Esophagus squamous epithelium (tissue), 5 donors: Measurements from ENCODE around the gene UBE2F. TPM values are rescaled to one million over a fixed set of nuclear protein-coding genes. Genes with fewer than 3 reads are reported as not detected.
"Not testable (repeated sequence)": the region's sequence is repeated elsewhere in the genome, so short reads cannot be mapped to it uniquely, and the experiment has no call there.

Experiments used
- DNase-seq: peaks from one replicate; lab custom pipeline; 2025; lab: John Stamatoyannopoulos, UW
- H3K27ac ChIP-seq, 4 donors: fragments of 200-600 bp; sonication (generic); one replicate each; pipeline ENCODE4 v1.5.1; 2016 to 2019; ENCODE audit warnings: mild to moderate bottlenecking in 1 of 4
- H3K27me3 ChIP-seq, 4 donors: fragments of 200-600 bp; sonication (generic); 1 replicate in 3 of 4; 2 replicates in 1 of 4; pipeline versions ENCODE4 v1.5.1 to v1.6.0; 2017 to 2021; ENCODE audit warnings: antibody characterized with exemption in 1 of 4
- H3K36me3 ChIP-seq, 3 donors: fragments of 200-600 bp; sonication (generic); one replicate each; pipeline ENCODE4 v1.5.1; 2016 to 2019
- H3K4me1 ChIP-seq, 3 donors: fragments of 200-600 bp; sonication (generic); one replicate each; pipeline ENCODE4 v1.5.1; 2017 to 2019
- H3K4me3 ChIP-seq, 4 donors: fragments of 200-600 bp; sonication (generic); 1 replicate in 3 of 4; 2 replicates in 1 of 4; pipeline ENCODE4 v1.5.1; 2016 to 2019; ENCODE audit warnings: mild to moderate bottlenecking in 2 of 4, moderate library complexity in 1 of 4
- H3K9me3 ChIP-seq, 3 donors: fragments of 200-600 bp; sonication (generic); one replicate each; pipeline ENCODE4 v1.5.1; 2016 to 2019
- POLR2A ChIP-seq, 4 donors: fragments of 450-650 bp; IDR thresholded peaks; one replicate each; pipeline ENCODE4 v1.6.1; 2017; ENCODE audit warnings: antibody characterized with exemption in 4 of 4, mild to moderate bottlenecking in 4 of 4, moderate library complexity in 3 of 4
- WGBS, 2 donors: methylation state at CpG; one replicate each; pipeline ENCODE4 v1.1.5; 2018; 5-methylcytosine and 5-hydroxymethylcytosine counted together
- intact Hi-C: fragments of 100-400 bp; cut with DNase I; formaldehyde crosslinking; loops from one replicate; pipeline ENCODE4 v1.15.0; 2022
- total RNA-seq, 4 donors: library from RNA; depleted of rRNA; stranded (reverse); fragments of >200 nt; gene quantifications; one replicate each; pipeline ENCODE4 v1.1.0, GENCODE V29; 2016
- TF ChIP-seq, protein P1 (sequence below), 6 experiments: fragments of 450-650 bp in 4 of 6; fragments of 200-600 bp in 2 of 6; sonication (generic) in 2 of 6; IDR thresholded peaks; one replicate each; pipeline ENCODE4 v1.5.1; 2016 to 2019; ENCODE audit warnings: antibody characterized with exemption in 6 of 6, mild to moderate bottlenecking in 4 of 6, moderate library complexity in 4 of 6
- donor health status: DM: yes; HTN: yes; CAD: no.

Gene UBE2F
- total RNA-seq, 4 donors from 2014 or later, result 54.9 to 84.7 (median 64.8) TPM

DNA sequence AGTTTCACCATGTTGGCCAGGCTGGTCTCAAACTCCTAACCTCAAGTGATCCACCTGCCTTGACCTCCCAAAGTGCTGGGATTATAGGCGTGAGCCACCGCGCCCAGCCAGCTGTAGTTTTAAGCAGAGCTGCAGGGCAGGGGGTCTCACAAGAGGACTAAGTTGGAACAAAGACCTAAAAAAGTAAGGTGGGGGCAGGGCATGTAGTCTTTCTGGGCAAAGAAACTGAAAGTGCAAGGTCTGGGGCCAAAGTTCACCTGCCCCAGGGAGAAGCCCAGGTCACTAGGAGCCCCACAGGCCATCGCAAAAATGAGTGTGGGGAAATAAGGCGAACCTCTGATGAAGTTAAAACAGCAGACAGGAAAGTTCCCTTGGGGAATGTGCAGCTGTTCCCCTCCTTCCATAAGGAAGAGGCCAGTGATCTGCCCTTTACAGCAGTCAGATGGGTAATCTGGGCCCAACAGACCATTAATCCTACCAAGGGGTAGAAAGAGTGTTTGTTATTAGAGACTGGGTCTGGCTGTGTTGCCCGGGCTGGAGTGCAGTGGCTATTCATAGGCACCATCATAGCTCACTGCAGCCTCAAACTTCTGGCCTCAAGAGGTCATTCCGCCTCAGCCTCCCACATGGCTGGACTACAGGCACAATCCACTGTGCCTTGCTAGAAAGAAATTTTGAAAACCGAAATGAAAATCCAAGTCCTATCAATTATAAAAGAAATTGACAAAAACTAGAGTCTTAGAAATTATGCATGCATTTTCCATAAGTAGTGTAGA is 96.8 kb downstream of the UBE2F start:
- intact Hi-C loops, result no loop called here
- Histone ChIP-seq H3K4me1 (peaks cover 0 to 24% (median 12%) of the 10 kb centered on the region in 3 donors), H3K27me3 (no peaks in the 10 kb centered on the region), H3K36me3 (peaks cover 0 to 38% (median 3%) of the 10 kb centered on the region in 3 donors), H3K9me3 (no peaks in the 10 kb centered on the region), H3K27ac (no peak overlapping the region), H3K4me3 (no peak overlapping the region)
- no peak for DNase-seq
- TF ChIP-seq, protein P1, sequence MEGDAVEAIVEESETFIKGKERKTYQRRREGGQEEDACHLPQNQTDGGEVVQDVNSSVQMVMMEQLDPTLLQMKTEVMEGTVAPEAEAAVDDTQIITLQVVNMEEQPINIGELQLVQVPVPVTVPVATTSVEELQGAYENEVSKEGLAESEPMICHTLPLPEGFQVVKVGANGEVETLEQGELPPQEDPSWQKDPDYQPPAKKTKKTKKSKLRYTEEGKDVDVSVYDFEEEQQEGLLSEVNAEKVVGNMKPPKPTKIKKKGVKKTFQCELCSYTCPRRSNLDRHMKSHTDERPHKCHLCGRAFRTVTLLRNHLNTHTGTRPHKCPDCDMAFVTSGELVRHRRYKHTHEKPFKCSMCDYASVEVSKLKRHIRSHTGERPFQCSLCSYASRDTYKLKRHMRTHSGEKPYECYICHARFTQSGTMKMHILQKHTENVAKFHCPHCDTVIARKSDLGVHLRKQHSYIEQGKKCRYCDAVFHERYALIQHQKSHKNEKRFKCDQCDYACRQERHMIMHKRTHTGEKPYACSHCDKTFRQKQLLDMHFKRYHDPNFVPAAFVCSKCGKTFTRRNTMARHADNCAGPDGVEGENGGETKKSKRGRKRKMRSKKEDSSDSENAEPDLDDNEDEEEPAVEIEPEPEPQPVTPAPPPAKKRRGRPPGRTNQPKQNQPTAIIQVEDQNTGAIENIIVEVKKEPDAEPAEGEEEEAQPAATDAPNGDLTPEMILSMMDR (IDR thresholded peaks at IDR 0.05), result no peak
- TF ChIP-seq POLR2A (IDR thresholded peaks at IDR 0.05), result no peak
- 90 to 91% methylated on average over 5 to 8 of the region's 8 CpGs for WGBS, 2 donors

DNA sequence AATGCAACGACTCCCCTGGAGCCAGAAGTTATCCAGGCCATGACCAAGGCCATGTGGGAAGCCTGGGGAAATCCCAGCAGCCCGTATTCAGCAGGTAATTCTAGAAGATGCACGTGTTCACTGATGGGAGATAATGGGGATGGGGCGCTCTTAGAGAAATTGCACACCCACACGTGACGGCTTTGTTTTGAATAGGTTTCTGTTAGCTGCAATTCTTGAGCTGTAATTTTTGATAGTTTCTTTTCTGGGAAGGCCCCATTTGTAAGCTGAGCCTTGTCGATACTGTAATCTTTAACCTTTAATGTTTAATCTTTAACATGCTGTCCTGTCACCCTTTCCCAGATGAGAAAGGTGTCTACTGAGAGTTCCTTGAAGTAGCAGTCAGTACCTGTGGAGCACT is 97.6 kb downstream of the UBE2F start:
- 81 to 82% methylated on average over 7 of the region's 7 CpGs for WGBS, 2 donors
- H3K27me3 ChIP-seq, result no peaks in the 10 kb centered on the region
- H3K4me3 ChIP-seq, result no peak overlapping the region
- H3K27ac ChIP-seq, result no peak overlapping the region
- DNase-seq, result no peak
- peaks cover 0 to 24% (median 12%) of the 10 kb centered on the region in 3 donors for H3K4me1 ChIP-seq
- H3K9me3 ChIP-seq, result no peaks in the 10 kb centered on the region
- H3K36me3 ChIP-seq, result peaks cover 0 to 46% (median 4%) of the 10 kb centered on the region in 3 donors
- no peak for TF ChIP-seq POLR2A (IDR thresholded peaks at IDR 0.05)
- TF ChIP-seq, protein P1 (IDR thresholded peaks at IDR 0.05), result no peak
- intact Hi-C loops, result no loop called here

DNA sequence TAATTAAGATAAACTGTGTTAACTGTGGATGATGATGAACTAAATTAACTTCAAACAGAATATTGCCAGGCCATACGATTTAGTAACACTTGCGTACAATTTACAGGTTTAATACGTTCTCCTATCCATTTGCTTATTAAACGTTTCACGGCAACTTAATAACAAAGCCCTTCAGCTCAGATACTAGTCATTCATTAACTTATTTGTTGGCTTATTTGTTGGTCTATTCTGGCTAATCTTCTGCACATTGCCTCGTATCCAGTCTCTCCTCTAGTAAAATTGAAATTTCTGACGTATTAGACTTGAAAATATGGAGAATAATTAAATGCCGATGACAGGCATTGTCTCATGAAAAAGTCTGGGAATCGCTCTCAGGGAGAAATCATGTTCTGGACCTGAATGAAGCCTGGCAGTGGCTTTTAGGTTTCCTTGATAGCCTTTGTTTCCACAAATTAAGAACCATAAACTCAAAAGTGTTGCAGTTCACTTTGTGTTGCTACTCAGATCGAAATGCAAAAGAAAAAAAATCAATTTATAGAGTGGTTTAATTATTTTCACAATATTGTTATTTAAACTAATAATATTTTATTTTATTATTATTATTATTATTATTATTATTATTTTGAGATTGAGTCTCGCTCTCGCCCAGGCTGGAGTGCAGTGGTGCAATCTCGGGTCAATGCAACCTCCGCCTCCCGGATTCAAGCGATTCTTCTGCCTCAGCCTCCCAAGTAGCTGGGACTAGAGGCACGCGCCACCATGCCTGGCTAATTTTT is 98.4 kb downstream of the UBE2F start:
- no peak for DNase-seq
- WGBS, 2 donors, result 89% methylated on average over 18 of the region's 18 CpGs
- Histone ChIP-seq H3K9me3 (no peaks in the 10 kb centered on the region), H3K27me3 (no peaks in the 10 kb centered on the region), H3K4me3 (no peak overlapping the region), H3K27ac (no peak overlapping the region), H3K4me1 (peaks cover 0 to 15% (median 5%) of the 10 kb centered on the region in 3 donors), H3K36me3 (peaks cover 0 to 55% (median 10%) of the 10 kb centered on the region in 3 donors)
- intact Hi-C loops, result no loop called here
- TF ChIP-seq POLR2A (IDR thresholded peaks at IDR 0.05), result no peak
- TF ChIP-seq, protein P1 (IDR thresholded peaks at IDR 0.05), result no peak

DNA sequence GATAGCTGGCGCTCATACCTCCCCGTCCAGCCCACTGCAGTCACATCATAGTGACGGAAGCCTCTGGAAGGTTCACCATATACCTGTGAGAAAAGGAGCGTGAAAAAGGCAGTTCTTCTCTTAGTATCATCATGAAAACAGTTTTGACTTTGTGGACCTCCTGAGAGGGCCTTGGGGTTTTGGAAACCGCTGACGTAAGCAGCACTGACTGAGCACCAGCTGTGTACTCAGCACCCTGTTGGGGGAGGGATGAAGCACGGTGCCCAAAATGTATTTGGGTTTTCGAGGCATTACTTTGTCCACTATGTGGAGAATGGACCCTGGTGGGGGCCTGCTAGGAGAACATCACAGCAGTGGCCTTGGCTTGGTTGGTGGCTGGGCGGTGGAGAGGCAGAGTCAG is 99.4 kb downstream of the UBE2F start:
- no peaks in the 10 kb centered on the region for H3K27me3 ChIP-seq
- no peaks in the 10 kb centered on the region for H3K9me3 ChIP-seq
- TF ChIP-seq, protein P1 (IDR thresholded peaks at IDR 0.05), result no peak
- no peak for TF ChIP-seq POLR2A (IDR thresholded peaks at IDR 0.05)
- peaks cover 0 to 13% (median 5%) of the 10 kb centered on the region in 3 donors for H3K4me1 ChIP-seq
- H3K4me3 ChIP-seq, result no peak overlapping the region
- intact Hi-C loops, result no loop called here
- DNase-seq, result no peak
- H3K36me3 ChIP-seq, result peaks cover 0 to 65% (median 10%) of the 10 kb centered on the region in 3 donors
- H3K27ac ChIP-seq, result no peak overlapping the region
- 84 to 93% methylated on average over 7 to 9 of the region's 9 CpGs for WGBS, 2 donors

DNA sequence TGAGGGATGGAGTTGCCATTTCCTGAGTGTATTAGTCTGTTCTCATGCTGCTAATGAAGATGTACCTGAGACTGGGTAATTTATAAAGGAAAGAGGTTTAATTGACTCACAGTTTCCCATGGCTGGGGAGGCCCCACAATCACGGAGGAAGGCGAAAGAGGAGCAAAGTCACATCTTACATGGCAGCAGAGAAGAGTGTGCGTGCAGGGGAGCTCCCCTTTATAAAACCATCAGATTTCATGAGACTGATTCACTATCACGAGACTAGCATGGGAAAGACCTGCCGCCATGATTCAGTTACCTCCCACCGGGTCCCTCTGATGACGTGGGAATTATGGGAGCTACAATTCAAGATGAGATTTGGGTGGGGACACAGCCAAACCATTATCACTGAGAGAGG is 99.9 kb downstream of the UBE2F start:
- DNase-seq, intact Hi-C loops, H3K4me3 ChIP-seq, H3K9me3 ChIP-seq, H3K4me1 ChIP-seq, H3K27ac ChIP-seq, H3K27me3 ChIP-seq: not testable (repeated sequence)
- H3K36me3 ChIP-seq, result peaks cover 0 to 70% (median 10%) of the 10 kb centered on the region in 3 donors
- WGBS, 2 donors, result 83% methylated on average over 7 of the region's 7 CpGs
